ENCODE results near the gene OR10A2.
"Not testable (repeated sequence)": the region's sequence is repeated elsewhere in the genome, so short reads cannot be mapped to it uniquely, and the experiment has no call there.

The OR10A2 gene

GRCh38 chr11:6862961-6863360 is at the start of gene OR10A2:
TSS of gene OR10A2 (plus strand) at chr11:6863057. CDS start at chr11:6869755, 6,698 bp downstream.
- DNase-seq = no peak

- DNase-seq = no peak
Observed at GRCh38 chr11:6813656-6814055, 49.2 kb upstream of the OR10A2 start.

GRCh38 chr11:6817694-6818093 is 45.2 kb upstream of the OR10A2 start:
- no peak for DNase-seq

GRCh38 chr11:6818967-6819366 is 43.9 kb upstream of the OR10A2 start:
- no peak for DNase-seq

DNA sequence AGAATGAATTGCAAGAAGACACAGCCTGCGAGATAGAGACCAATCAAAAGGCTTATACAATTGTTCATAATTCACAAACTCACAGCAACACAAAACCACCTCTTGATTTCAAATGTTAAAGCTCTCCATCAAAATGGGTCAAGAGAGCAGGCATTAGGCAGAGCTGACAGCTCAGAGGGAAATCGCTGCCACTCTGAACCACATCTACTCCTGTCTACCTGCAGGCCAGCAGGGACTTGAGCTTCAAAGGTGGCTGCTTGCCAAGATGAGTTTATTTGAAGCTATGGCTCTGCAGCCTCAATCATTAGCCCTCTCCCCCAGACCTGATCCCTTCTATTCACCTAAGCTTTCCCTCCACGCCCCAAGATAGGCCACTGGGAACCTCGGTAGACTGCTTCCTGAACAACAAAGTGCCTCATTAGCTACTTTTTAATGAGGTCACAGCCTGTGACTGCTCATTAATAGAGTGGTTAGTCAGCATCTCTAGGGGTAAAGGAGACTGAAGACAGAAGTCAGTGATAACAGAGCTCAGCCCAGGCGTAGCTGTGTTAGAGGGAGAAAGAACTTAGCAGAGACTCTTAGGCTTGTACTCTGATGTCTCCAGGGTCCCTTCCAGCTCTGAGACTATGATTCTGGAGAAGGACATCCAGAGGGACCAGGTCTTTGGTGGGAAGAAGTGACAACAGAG is 38.6 kb upstream of the OR10A2 start:
- DNase-seq = no peak

- DNase-seq = no peak
Observed at GRCh38 chr11:6825231-6825744, 37.6 kb upstream of the OR10A2 start.

GRCh38 chr11:6828103-6828502 is 34.8 kb upstream of the OR10A2 start:
- DNase-seq = no peak

- DNase-seq = no peak
Observed at GRCh38 chr11:6833356-6833755, 29.5 kb upstream of the OR10A2 start.

DNA sequence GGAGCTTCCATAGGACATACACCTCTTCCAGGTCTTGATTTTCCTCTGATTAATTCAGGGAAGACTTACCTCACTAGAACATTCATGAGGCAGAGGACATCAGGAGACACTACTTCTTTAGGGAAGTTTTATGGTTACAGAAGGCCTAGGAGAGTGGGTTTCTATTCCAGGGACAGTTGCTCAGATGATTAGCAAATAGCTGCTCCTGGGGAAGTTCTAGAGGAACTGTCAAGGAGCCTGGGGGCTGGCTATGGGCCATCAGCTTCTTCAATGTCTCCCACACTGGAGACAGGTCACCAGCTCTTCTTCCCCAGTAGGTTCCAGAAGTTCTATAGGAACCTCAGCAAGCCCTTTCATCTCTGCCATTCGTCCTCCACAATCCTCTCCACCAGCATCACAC is 28.8 kb upstream of the OR10A2 start:
- no peak for DNase-seq

- no peak for DNase-seq
Observed at GRCh38 chr11:6841694-6842093, 21.2 kb upstream of the OR10A2 start.

- DNase-seq = no peak
Observed at GRCh38 chr11:6843670-6844069, 19.2 kb upstream of the OR10A2 start.

- DNase-seq = no peak
Observed at GRCh38 chr11:6844356-6844755, 18.5 kb upstream of the OR10A2 start.

GRCh38 chr11:6845383-6845782 is 17.5 kb upstream of the OR10A2 start, which contains the start of gene OR10A5:
TSS of gene OR10A5 (plus strand) at chr11:6845683. CDS start at chr11:6845683, 0 bp downstream.
- DNase-seq = no peak

DNA sequence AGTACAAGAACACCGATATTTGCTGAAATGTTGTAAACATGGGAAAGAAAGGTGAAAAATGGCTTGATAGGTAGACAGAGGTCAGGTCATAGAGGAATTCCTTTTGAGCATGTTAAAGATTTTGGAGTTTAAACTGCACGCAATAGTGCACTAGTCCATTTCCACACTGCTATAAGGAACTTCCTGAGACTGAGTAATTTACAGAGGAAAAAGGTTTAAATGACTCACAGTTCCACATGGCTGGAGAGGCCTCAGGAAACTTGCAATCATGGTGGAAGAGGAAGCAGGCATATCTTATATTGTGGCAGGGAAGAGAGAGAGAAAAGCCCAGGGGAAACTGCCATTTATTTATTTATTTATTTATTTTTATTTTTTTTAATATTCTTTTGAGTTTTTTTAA is 12.3 kb upstream of the OR10A2 start:
- DNase-seq = no peak

- DNase-seq = not testable (repeated sequence)
Observed at GRCh38 chr11:6854801-6855200, 8.1 kb upstream of the OR10A2 start.

DNA sequence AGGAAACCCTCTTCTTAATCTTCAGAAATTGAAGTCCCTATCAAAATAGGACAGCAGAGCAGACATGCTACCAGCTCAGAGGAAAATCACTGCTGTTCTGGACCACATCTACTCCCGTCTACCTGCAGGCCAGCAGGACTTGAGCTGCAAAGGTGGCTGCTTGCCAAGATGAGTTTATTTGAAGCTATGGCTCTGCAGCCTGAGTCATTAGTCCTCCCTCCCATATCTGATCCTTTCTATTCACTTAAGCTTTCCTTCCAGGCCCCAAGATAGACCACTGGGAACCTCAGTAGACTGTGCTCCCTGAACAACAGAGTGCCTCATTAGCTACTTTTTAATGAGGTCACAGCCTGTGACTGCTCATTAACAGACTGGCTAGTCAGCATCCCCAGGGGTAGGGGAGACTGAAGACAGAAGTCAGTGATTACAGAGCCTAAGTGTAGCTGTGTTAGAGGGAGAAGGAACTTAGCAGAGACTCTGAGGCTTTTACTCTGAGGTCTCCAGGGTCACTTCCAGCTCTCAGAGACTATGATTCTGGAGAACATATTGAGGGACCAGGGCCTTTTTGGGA is 6.8 kb upstream of the OR10A2 start:
- DNase-seq = no peak

- no peak for DNase-seq
Observed at GRCh38 chr11:6856871-6857270, 6.0 kb upstream of the OR10A2 start.

GRCh38 chr11:6864438-6864837 is 1.6 kb downstream of the OR10A2 start:
- DNase-seq = no peak

DNA sequence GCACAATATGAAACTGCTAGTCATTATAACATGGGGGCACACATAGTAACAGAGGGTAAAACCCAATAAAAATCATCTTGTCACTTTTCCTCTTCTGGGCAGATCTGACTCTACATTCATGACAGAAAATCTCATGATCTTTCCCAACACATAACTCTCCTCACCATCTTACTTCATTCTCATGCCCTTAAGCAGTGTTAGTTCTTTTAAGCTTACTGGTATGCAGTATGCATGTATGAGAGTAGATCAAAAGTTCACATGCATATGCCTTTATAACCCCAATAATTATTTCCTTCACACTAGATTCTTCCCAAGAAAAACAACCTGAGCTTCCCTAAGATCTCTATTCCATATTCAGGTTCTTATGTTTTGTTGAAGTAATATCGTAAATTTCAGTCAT is 8.4 kb downstream of the OR10A2 start:
- DNase-seq = no peak

DNA sequence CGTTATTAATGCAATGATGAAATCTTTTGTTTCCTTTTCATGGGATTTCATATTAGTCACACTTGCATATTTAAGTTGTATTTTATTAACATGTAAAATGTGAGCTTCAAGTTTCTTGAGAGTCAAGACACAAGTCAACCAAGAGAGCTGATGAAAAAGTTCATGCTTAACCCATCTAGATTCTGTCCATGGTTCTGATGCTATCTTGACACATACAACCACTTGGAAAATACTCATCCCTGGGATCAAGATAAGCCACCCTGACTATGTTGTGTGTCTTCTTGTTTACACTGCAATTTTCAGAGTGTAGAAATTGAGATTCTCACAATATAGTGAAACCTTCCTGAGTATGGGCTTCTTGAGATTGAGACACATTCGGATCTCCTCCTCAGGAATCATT is 12.9 kb downstream of the OR10A2 start:
- DNase-seq = no peak

GRCh38 chr11:6876325-6876724 is 13.5 kb downstream of the OR10A2 start, which contains the start of gene OR10A4:
TSS of gene OR10A4 (plus strand) at chr11:6876625. CDS start at chr11:6876648, 23 bp downstream.
- no peak for DNase-seq

DNA sequence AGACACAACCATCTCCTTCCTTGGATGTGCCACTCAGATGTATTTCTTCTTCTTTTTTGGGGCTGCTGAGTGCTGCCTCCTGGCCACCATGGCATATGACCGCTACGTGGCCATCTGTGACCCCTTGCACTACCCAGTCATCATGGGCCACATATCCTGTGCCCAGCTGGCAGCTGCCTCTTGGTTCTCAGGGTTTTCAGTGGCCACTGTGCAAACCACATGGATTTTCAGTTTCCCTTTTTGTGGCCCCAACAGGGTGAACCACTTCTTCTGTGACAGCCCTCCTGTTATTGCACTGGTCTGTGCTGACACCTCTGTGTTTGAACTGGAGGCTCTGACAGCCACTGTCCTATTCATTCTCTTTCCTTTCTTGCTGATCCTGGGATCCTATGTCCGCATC is 14.1 kb downstream of the OR10A2 start:
- DNase-seq = no peak

- DNase-seq = no peak
Observed at GRCh38 chr11:6882751-6883150, 19.9 kb downstream of the OR10A2 start.

DNA sequence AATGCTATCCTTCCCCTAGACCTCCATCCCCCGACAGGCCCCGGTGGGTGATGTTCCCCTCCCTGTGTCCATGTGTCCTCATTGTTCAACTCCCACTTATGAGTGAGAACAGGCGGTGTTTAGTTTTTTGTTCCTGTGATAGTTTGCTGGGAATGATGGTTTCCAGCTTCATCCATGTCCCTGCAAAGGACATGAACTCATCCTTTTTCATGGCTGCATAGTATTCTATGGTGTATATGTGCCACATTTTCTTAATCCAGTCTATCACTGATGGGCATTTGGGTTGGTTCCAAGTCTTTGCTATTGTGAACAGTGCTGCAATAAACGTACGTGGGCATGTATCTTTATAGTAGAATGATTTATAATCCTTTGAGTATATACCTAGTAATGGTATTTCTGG is 24.9 kb downstream of the OR10A2 start:
- not testable (repeated sequence) for DNase-seq

DNA sequence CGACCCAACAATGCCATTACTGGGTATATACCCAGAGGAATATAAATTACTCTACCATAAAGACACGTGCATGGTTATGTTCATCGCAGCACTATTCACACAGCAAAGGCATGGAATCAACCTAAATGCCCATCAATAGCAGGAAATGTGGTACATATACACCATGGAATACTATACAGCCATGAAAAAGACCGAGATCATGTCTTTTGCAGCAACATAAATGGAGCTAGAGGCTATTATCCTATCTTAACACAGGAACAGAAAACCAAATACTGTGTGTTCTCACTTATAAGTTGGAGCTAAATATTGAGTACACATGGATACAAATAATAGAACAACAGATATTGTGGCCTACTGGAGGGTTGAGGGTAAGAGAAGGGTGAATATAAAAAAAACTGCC is 26.0 kb downstream of the OR10A2 start:
- no peak for DNase-seq
